GM13976 (cell line): ENCODE data around the gene MYCBPAP.

ENCODE experiments used
- DNase-seq: peaks from one replicate; pipeline ENCODE4 v3.0.0; 2012; ENCODE audit warnings: low spot score
- in situ Hi-C: fragments of 300-500 bp; cut with MboI; formaldehyde crosslinking; loops from one replicate; pipeline ENCODE4 v1.12.0; 2022; ENCODE audit warnings: low sequenced_read_pairs, mixed read lengths, inconsistent platforms; ENCODE audit not compliant: unreplicated experiment
- TF ChIP-seq, protein P1 (sequence below): IDR thresholded peaks from 2 replicates; pipeline ENCODE4 v1.5.1; 2012; ENCODE audit warnings: borderline replicate concordance, mild to moderate bottlenecking; ENCODE audit not compliant: insufficient read depth; ENCODE audit errors: extremely low read depth, missing control alignments, control extremely low read depth

Gene MYCBPAP

DNA sequence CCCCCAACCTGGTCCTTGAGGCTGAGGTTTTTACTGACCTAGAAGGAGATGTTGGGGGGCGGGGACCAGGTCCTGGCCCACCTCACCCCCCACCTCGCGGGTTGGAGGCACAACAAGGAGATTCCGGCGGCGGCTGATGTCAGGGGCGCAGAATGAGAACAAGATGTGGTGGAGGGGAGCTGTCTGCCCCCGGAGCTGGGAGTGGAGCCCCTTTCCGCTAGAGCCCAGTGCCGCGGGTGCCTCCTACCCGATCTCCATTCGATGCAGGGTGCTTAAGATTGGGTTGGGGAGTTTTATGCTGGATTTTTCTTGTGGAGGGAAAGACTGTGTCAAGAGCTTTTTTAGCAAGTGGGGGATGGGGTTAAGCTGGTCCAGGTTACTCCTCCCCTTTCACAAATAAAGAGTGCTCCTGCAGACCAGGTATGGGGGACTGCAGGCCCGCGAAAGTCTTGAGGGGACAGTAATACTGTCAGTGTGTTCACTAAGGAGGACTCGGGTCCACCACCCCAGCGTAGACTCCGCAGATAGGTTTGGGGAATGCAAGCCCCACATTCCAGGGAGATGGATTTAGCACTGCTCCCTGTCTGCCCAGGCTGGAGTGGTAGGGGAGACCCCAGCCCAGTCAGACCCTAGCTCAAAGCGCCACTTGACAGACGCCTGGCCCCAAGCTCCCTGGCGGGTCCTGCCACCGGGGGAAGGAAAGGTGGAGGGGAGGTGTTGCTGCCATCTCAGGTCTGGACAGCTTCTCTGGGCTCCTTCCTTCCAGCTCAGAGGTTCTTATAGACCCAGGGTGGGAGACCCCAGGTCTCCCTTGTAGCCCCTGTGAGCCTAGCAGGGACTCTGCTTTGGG, 54.2 kb downstream of the MYCBPAP start:
- no peak for DNase-seq
- in situ Hi-C loops = no loop called here
- TF ChIP-seq, protein P1, sequence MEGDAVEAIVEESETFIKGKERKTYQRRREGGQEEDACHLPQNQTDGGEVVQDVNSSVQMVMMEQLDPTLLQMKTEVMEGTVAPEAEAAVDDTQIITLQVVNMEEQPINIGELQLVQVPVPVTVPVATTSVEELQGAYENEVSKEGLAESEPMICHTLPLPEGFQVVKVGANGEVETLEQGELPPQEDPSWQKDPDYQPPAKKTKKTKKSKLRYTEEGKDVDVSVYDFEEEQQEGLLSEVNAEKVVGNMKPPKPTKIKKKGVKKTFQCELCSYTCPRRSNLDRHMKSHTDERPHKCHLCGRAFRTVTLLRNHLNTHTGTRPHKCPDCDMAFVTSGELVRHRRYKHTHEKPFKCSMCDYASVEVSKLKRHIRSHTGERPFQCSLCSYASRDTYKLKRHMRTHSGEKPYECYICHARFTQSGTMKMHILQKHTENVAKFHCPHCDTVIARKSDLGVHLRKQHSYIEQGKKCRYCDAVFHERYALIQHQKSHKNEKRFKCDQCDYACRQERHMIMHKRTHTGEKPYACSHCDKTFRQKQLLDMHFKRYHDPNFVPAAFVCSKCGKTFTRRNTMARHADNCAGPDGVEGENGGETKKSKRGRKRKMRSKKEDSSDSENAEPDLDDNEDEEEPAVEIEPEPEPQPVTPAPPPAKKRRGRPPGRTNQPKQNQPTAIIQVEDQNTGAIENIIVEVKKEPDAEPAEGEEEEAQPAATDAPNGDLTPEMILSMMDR = no peak

DNA sequence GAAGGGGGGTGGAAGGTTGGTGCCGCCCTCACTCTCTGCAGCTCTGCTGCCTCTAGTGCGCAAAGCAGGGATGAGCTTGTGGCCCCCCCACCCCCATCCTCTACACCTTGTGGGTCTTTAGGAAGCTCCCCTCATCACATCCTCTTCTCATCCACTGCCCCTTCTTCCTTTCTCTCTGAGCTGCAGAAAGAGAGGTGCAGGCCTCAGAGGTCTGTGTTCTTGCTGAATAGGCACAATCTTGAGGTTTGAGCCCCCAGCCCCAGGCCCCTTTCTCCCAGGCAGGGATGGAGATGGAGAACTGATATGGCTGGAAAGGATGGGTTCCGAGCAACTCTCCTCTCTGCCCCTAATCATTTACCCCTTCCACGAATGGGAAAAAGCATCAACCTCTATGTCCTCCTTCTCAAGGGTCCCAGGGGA, 54.9 kb downstream of the MYCBPAP start:
- in situ Hi-C loops = no loop called here
- DNase-seq = no peak
- TF ChIP-seq, protein P1 = no peak

DNA sequence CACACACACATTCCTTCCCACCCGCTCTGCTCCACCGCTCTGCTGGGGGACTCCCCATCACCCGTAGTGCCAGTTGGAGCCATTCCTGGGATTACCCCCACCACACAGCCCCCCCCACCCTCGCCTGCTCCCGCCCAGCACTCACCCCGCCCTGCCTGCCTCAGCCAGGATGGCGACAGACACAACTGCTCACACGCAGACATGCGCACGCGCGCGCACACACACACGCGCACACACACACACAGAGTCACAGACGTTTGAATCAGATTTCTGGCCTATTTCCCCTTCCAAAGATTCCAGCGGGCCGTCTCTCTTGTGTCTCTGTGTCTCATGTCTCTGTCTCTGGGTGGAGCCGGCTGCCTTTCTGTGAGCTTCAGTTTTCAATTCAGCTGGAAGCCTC, 56.7 kb downstream of the MYCBPAP start:
- in situ Hi-C loops = no loop called here
- TF ChIP-seq, protein P1 = no peak
- DNase-seq = no peak

DNA sequence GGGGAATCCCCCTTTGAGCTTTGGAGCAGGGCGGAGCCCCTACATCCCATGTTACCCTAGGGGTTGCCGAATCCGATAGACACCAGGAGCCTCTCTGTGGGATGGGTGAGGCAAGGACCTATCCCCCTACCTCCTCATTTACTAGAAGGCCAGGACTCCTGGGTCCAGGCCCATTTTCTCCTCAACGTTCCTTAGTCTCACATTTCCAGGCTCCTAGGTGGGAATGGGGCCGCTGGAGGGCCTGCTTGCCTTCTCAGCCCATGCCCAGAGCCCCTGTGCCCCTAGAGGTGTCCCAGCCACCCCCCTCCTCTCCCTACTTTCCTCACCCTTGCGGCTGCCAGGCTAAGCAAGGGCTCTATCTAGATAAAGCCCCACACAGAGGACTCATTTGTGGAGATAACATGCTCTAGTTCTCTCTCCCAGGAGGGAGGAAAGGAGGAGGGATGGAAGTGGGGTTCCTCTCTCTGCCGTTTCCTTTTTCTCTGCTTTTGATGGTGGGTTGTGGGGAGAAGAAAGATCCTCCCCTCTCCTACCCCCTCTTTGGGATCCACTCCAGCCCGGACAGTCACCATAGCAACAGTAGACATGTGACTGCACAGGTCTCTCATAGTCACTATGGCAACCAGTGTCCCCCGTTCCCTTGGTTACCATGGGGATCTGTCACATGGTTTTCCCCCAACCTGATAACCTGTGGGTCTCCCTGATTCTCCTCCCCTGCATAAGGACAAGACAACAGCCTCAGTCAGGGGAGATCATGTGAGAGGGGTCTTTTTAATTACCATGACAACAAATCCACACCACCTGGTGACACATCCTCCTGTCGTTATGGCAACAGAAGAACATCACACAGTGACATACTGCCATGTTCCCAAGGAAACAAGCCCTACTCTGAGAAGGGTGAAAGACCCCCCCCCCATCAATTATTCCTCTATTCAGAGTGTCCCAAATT, 57.4 kb downstream of the MYCBPAP start:
- in situ Hi-C loops = no loop called here
- TF ChIP-seq, protein P1 = no peak
- DNase-seq = no peak

DNA sequence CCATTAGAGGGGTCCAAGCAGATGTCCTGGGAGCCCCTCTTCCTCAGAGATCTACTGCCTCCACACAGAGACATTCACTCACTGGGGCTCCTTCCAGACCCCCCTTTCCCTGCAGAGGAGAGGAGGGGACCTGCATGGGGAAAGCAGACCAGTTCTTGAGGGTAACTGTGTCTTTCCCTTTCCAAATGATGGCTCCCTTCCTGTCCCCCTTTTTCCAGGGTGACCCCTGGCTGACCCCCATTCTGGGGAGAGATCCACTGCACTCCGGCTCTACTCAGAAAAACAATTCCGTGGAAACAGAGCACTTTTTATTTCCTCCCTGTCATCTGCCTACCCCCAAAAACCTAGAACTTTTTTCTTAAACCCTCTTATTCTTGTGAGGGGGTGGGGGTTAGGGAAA, 58.6 kb downstream of the MYCBPAP start:
- TF ChIP-seq, protein P1 = no peak
- in situ Hi-C loops = no loop called here
- no peak for DNase-seq

DNA sequence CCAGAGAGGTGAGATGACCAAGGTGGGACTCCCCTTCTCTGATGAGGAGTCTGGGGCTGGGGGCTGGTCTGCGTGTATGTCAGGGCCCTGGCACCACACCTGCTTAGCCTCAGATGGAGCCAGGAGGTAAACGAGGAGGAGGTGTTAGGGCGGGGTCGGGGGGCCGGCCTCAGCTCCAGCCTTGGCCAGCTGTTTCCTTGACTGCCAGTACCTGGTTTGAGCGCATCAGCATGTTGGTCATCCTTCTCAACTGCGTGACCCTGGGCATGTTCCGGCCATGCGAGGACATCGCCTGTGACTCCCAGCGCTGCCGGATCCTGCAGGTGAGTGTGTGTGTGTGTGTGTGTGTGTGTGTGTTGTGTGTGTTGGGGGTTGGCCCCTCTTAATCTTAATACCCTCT, 60.4 kb downstream of the MYCBPAP start:
- TF ChIP-seq, protein P1 = no peak
- in situ Hi-C loops = no loop called here
- DNase-seq = no peak
